H1 (cell line): ENCODE measurements around the gene MYO5B. TPM values are rescaled to one million over a fixed set of nuclear protein-coding genes. Genes with fewer than 3 reads are reported as not detected.

Source experiments
- CTCF ChIA-PET: fragments of 300-600 bp; sonication (Branson Sonifier 250); formaldehyde crosslinking; loops from one replicate; lab custom pipeline; 2021; ENCODE audit not compliant: partially characterized antibody; lab: Charles Lee
- POLR2A ChIA-PET: fragments of 300-600 bp; sonication (Branson Sonifier 250); formaldehyde crosslinking; loops from one replicate; lab custom pipeline; 2021; ENCODE audit warnings: inconsistent platforms; ENCODE audit not compliant: partially characterized antibody; lab: Charles Lee
- DNase-seq, 2 experiments: peaks; one replicate each; pipeline versions ENCODE4 v3.0.0 to v3.0.0-alpha.2; 2010 to 2022; ENCODE audit warnings: low spot score in 2 of 2, low read depth in 1 of 2, mixed read lengths in 1 of 2
- FAIRE-seq: peaks from 2 replicates; lab custom pipeline; 2011; peaks lifted over from hg19 to GRCh38; lab: Jason Lieb, UNC
- H2AFZ ChIP-seq: 2 replicates; pipeline ENCODE4 v1.8.1; 2012; ENCODE audit warnings: low read length, inconsistent platforms
- H2AK5ac ChIP-seq: 2 replicates; pipeline ENCODE4 v1.6.1; 2013; ENCODE audit warnings: low read depth, low read length
- H2BK120ac ChIP-seq: replicated peaks from 2 replicates; pipeline ENCODE3; 2013; ENCODE audit warnings: low read depth, low read length, inconsistent platforms
- H2BK12ac ChIP-seq: 2 replicates; pipeline ENCODE4 v1.6.1; 2013; ENCODE audit warnings: low read depth, low read length
- H2BK15ac ChIP-seq: 2 replicates; pipeline ENCODE4 v1.6.1; 2013; ENCODE audit warnings: low read length
- H2BK20ac ChIP-seq: 2 replicates; pipeline ENCODE4 v1.6.1; 2013; ENCODE audit warnings: low read length
- H2BK5ac ChIP-seq: 2 replicates; pipeline ENCODE4 v1.6.1; 2013; ENCODE audit warnings: low read depth, low read length
- H3K14ac ChIP-seq: 2 replicates; pipeline ENCODE4 v1.6.1; 2013; ENCODE audit warnings: inconsistent platforms; ENCODE audit not compliant: insufficient read length
- H3K18ac ChIP-seq: 2 replicates; pipeline ENCODE4 v1.6.1; 2013; ENCODE audit warnings: low read length; ENCODE audit errors: extremely low read depth
- H3K23ac ChIP-seq: 2 replicates; pipeline ENCODE4 v1.6.1; 2013; ENCODE audit warnings: inconsistent platforms; ENCODE audit not compliant: insufficient read length
- H3K23me2 ChIP-seq: 2 replicates; pipeline ENCODE4 v1.6.1; 2013; ENCODE audit warnings: low read depth, low read length
- H3K27ac ChIP-seq: 2 replicates; pipeline ENCODE4 v1.6.1; 2011; ENCODE audit warnings: low read depth, low read length, inconsistent platforms
- H3K27me3 ChIP-seq, 4 experiments: replicated peaks in 1 of 4; 1 replicate in 1 of 4; 2 replicates in 3 of 4; pipeline versions ENCODE4 v1.6.1 to v1.8.1; 2011 to 2013; ENCODE audit warnings: low read length in 3 of 4, mild to moderate bottlenecking in 3 of 4, inconsistent platforms in 2 of 4, mixed read lengths in 2 of 4, moderate library complexity in 1 of 4; ENCODE audit not compliant: control insufficient read depth in 3 of 4, insufficient read depth in 3 of 4; ENCODE audit errors: extremely low read depth in 1 of 4
- H3K36me3 ChIP-seq, 4 experiments: 2 replicates each; pipeline versions ENCODE4 v1.6.1 to v1.8.1; 2011 to 2013; ENCODE audit warnings: mild to moderate bottlenecking in 4 of 4, low read length in 3 of 4, moderate library complexity in 2 of 4, control low read depth in 1 of 4, inconsistent platforms in 1 of 4; ENCODE audit not compliant: insufficient read depth in 4 of 4, control insufficient read depth in 2 of 4
- H3K4ac ChIP-seq: replicated peaks from 2 replicates; pipeline ENCODE3; 2013; ENCODE audit warnings: low read length, low read depth, mixed read lengths, inconsistent platforms; ENCODE audit not compliant: insufficient read length
- H3K4me1 ChIP-seq, 4 experiments: replicated peaks in 1 of 4; 1 replicate in 1 of 4; 2 replicates in 3 of 4; pipeline versions ENCODE4 v1.6.1 to v1.8.1; 2011 to 2013; ENCODE audit warnings: low read length in 3 of 4, inconsistent platforms in 2 of 4, mixed read lengths in 1 of 4; ENCODE audit not compliant: insufficient read depth in 4 of 4, control insufficient read depth in 3 of 4
- H3K4me2 ChIP-seq, 2 experiments: 2 replicates each; pipeline versions ENCODE4 v1.6.1 to v1.8.1; 2011 to 2013; ENCODE audit warnings: low read depth in 2 of 2, low read length in 2 of 2, control low read depth in 1 of 2, inconsistent platforms in 1 of 2, mild to moderate bottlenecking in 1 of 2; ENCODE audit not compliant: insufficient read depth in 1 of 2
- H3K4me3 ChIP-seq, 4 experiments: fragments of 200-600, 300-600 bp in 1 of 4; sonication (generic), shearing (Covaris generic), sonication (Bioruptor Twin) in 1 of 4; 2 replicates each; pipeline versions ENCODE4 v1.5.1 to v1.8.1; 2011 to 2016; ENCODE audit warnings: low read length in 4 of 4, low read depth in 3 of 4, control low read depth in 2 of 4, inconsistent platforms in 2 of 4, mild to moderate bottlenecking in 2 of 4, mixed read lengths in 1 of 4, moderate library complexity in 1 of 4; ENCODE audit not compliant: insufficient read depth in 2 of 4; ENCODE audit errors: extremely low read depth in 1 of 4
- H3K56ac ChIP-seq: replicated peaks from 2 replicates; pipeline ENCODE3; 2013; ENCODE audit warnings: low read depth, mild to moderate bottlenecking, mixed read lengths, low read length, inconsistent platforms; ENCODE audit not compliant: insufficient read length
- H3K79me1 ChIP-seq: 2 replicates; pipeline ENCODE4 v1.6.1; 2013; ENCODE audit warnings: low read depth, low read length, control low read depth
- H3K79me2 ChIP-seq, 2 experiments: 2 replicates each; pipeline versions ENCODE4 v1.6.1 to v1.8.1; 2012 to 2013; ENCODE audit warnings: low read length in 2 of 2, mild to moderate bottlenecking in 2 of 2, inconsistent platforms in 1 of 2; ENCODE audit not compliant: insufficient read depth in 2 of 2, control insufficient read depth in 1 of 2
- H3K9ac ChIP-seq, 4 experiments: replicated peaks in 1 of 4; 1 replicate in 1 of 4; 2 replicates in 3 of 4; pipeline versions ENCODE4 v1.6.1 to v1.8.1; 2011 to 2013; ENCODE audit warnings: low read depth in 3 of 4, low read length in 3 of 4, control low read depth in 2 of 4, mild to moderate bottlenecking in 2 of 4, moderate library complexity in 2 of 4, inconsistent platforms in 1 of 4; ENCODE audit errors: extremely low read depth in 1 of 4
- H3K9me3 ChIP-seq, 2 experiments: 2 replicates each; pipeline versions ENCODE4 v1.6.1 to v1.8.1; 2012 to 2013; ENCODE audit warnings: mild to moderate bottlenecking in 2 of 2, moderate library complexity in 2 of 2, control low read depth in 1 of 2, inconsistent platforms in 1 of 2, low read depth in 1 of 2, low read length in 1 of 2, mixed read lengths in 1 of 2; ENCODE audit not compliant: insufficient read depth in 2 of 2
- H4K20me1 ChIP-seq, 2 experiments: replicated peaks in 1 of 2; 2 replicates each; pipeline versions ENCODE3 to v1.8.1; 2011 to 2013; ENCODE audit warnings: inconsistent platforms in 2 of 2, low read length in 2 of 2, mild to moderate bottlenecking in 1 of 2; ENCODE audit not compliant: insufficient read depth in 2 of 2, control insufficient read depth in 1 of 2
- H4K5ac ChIP-seq: 2 replicates; pipeline ENCODE4 v1.6.1; 2013; ENCODE audit warnings: low read length, low read depth, mixed read lengths, inconsistent platforms; ENCODE audit not compliant: insufficient read length
- H4K8ac ChIP-seq: 2 replicates; pipeline ENCODE4 v1.8.0; 2013; ENCODE audit warnings: mild to moderate bottlenecking, moderate library complexity, low read length, inconsistent platforms; ENCODE audit not compliant: insufficient read depth; ENCODE audit errors: extremely low read depth
- H4K91ac ChIP-seq: replicated peaks from 2 replicates; pipeline ENCODE3; 2013; ENCODE audit warnings: low read length, mixed read lengths, inconsistent platforms; ENCODE audit not compliant: insufficient read length
- KDM4A ChIP-seq: IDR thresholded peaks from one replicate; pipeline ENCODE4 v1.7.1; 2012; ENCODE audit warnings: low read depth, mild to moderate bottlenecking, moderate library complexity, low read length, inconsistent platforms; ENCODE audit not compliant: severe bottlenecking
- RXRA ChIP-seq: IDR thresholded peaks from 2 replicates; pipeline ENCODE4 v1.6.1; 2011; ENCODE audit warnings: low read depth, mild to moderate bottlenecking, low read length, moderate library complexity; ENCODE audit not compliant: insufficient read depth
- SIX5 ChIP-seq: IDR thresholded peaks from 2 replicates; pipeline ENCODE4 v1.6.1; 2011; ENCODE audit warnings: mild to moderate bottlenecking, low read depth, low read length
- TAF1 ChIP-seq: IDR thresholded peaks from 2 replicates; pipeline ENCODE4 v1.6.1; 2011; ENCODE audit warnings: mild to moderate bottlenecking, low read depth, low read length
- polyA plus RNA-seq, 7 experiments: library from polyadenylated mRNA; depleted of rRNA in 3 of 7; stranded (reverse) in 5 of 7; unstranded in 2 of 7; fragments of >200 nt in 5 of 7; fragments of 200-250 nt in 2 of 7; gene quantifications; 1 replicate in 5 of 7; 2 replicates in 1 of 7; 4 replicates in 1 of 7; pipeline versions ENCODE4 v1.2.1 to v1.2.3, GENCODE V29; 2011 to 2013; ENCODE audit warnings: missing spikeins in 2 of 7, mixed read lengths in 2 of 7
- total RNA-seq: library from RNA; stranded (reverse); fragmentation: NEBNext Ultra II Directional; extraction: Animal tissue kit (Norgen Biotek cat#: 25700); gene quantifications from 2 replicates; pipeline ENCODE4 v1.2.1, GENCODE V29; 2021

MYO5B gene
- total and polyA plus RNA-seq, 2 of the 8 experiments (the other 6 are each of a cell fraction or from before 2014, with no cell fraction given): 6.4 to 7.7 TPM

- CTCF ChIA-PET: interaction anchor here (1.2 to 2.2 kb wide), 5 partner anchors 10 to 170 kb away, joined by 3 to 7 read pairs (median 4); no protein-coding TSS in a partner anchor
- FAIRE-seq: no peak
- POLR2A ChIA-PET: interaction anchor here (0.6 kb wide), 1 partner anchor 551 kb away, joined by 3 read pairs; no protein-coding TSS in a partner anchor
Measured at GRCh38 chr18:50034029-50034428, 160.9 kb downstream of the MYO5B start.

More at GRCh38 chr18:50034029-50034428, 160.9 kb downstream of the MYO5B start:
- no peak overlapping the region for H4K5ac ChIP-seq
- H2AFZ ChIP-seq: no peak overlapping the region
- no peak overlapping the region for H2BK20ac ChIP-seq
- H3K27me3 ChIP-seq: no peaks in the 10 kb centered on the region
- no peak overlapping the region for H3K9ac ChIP-seq
- no peak overlapping the region for H3K56ac ChIP-seq
- no peak overlapping the region for H4K91ac ChIP-seq
- no peak overlapping the region for H3K4me3 ChIP-seq
- H2BK15ac ChIP-seq: no peak overlapping the region
- H3K9me3 ChIP-seq: no peaks in the 10 kb centered on the region
- no peaks in the 10 kb centered on the region for H3K36me3 ChIP-seq
- H3K4me1 ChIP-seq: no peaks in the 10 kb centered on the region
- no peak overlapping the region for H3K18ac ChIP-seq
- no peak overlapping the region for H4K8ac ChIP-seq
- no peak for DNase-seq
- H3K27ac ChIP-seq: no peak overlapping the region
- no peak overlapping the region for H2BK12ac ChIP-seq
- H3K79me2 ChIP-seq: no peaks in the 10 kb centered on the region
- no peak overlapping the region for H3K14ac ChIP-seq
- TF ChIP-seq RXRA: no peak
- TF ChIP-seq KDM4A: no peak
- TF ChIP-seq TAF1: no peak
- TF ChIP-seq SIX5: no peak
- H3K23me2 ChIP-seq: no peaks in the 10 kb centered on the region
- no peak overlapping the region for H2BK5ac ChIP-seq
- no peak overlapping the region for H3K4ac ChIP-seq
- no peaks in the 10 kb centered on the region for H3K79me1 ChIP-seq
- H2AK5ac ChIP-seq: no peak overlapping the region
- no peaks in the 10 kb centered on the region for H4K20me1 ChIP-seq
- no peak overlapping the region for H2BK120ac ChIP-seq
- H3K23ac ChIP-seq: no peak overlapping the region
- no peak overlapping the region for H3K4me2 ChIP-seq
